GM12891 (cell line): ENCODE data around the gene TNFSF4.

Experiments used
- DNase-seq: peaks from one replicate; pipeline ENCODE4 v3.0.0; 2011; ENCODE audit warnings: low spot score; ENCODE audit not compliant: insufficient read length
- FAIRE-seq: peaks from 2 replicates; lab custom pipeline; 2011; peaks lifted over from hg19 to GRCh38; lab: Jason Lieb, UNC
- PAX5 ChIP-seq: IDR thresholded peaks from 2 replicates; pipeline ENCODE4 v1.6.1; 2011; ENCODE audit warnings: low read length, moderate library complexity, mild to moderate bottlenecking; ENCODE audit not compliant: insufficient read depth, severe bottlenecking
- POLR2A ChIP-seq: IDR thresholded peaks from 2 replicates; pipeline ENCODE4 v1.6.1; 2011; ENCODE audit warnings: low read depth, low read length, control low read depth
- POLR2AphosphoS5 ChIP-seq: IDR thresholded peaks from 2 replicates; pipeline ENCODE4 v1.6.1; 2011; ENCODE audit warnings: low read depth, low read length, control low read depth
- POU2F2 ChIP-seq: IDR thresholded peaks from 2 replicates; pipeline ENCODE4 v1.6.1; 2011; ENCODE audit warnings: low read depth, mild to moderate bottlenecking, control low read depth, low read length, moderate library complexity
- SPI1 ChIP-seq: IDR thresholded peaks from 2 replicates; pipeline ENCODE4 v1.6.1; 2011; ENCODE audit warnings: low read depth, low read length, control low read depth
- TAF1 ChIP-seq: IDR thresholded peaks from 2 replicates; pipeline ENCODE4 v1.6.1; 2011; ENCODE audit warnings: low read depth, low read length, control low read depth

TNFSF4 gene

DNA sequence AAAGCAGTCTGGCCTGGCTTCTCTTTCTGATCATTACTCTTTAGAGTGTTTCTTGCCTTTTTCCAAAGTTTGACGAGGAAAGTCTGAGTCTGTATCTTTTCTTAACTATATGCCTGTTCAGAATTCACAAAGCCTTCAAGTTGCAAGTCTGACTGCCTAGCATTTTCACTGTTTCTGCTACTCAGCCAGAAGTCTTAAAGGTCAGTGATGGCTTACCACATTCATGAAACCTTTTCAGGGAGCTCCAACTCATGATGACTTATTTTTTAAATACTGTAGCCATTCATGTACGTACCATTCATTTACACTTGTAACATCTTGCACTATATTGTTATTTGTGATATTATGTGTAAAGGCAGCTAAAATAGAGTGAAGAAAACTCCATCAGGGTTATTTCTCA lies 58.2 kb downstream of the TNFSF4 start:
- DNase-seq (no peak), FAIRE-seq (no peak)
- TF ChIP-seq POLR2AphosphoS5, result no peak
- no peak for TF ChIP-seq SPI1
- no peak for TF ChIP-seq TAF1
- TF ChIP-seq PAX5, result no peak
- TF ChIP-seq POLR2A, result no peak
- TF ChIP-seq POU2F2, result no peak

DNA sequence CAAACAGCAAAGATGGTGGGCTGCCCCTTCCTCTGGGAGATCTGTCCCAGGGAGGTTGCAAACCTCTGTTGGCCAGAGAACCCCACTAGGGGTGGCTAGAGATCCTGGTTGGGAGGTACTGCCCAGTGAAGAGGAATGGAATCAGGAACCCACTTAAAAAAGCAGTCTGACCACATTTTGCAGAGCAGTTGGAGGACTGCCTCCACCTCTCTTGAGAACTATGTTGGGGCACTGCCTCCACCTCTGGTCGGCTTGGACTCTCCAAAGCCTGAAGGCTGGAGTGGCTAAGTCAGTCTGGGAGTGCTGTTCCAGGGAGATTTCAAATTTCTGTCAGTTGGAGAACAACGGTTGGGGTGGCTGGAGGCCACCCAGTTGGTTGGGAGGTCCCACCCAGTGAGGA lies 58.6 kb downstream of the TNFSF4 start:
- FAIRE-seq (no peak), DNase-seq (no peak)
- TF ChIP-seq POLR2A (no peak), POLR2AphosphoS5 (no peak), TAF1 (no peak), POU2F2 (no peak), SPI1 (no peak), PAX5 (no peak)

DNA sequence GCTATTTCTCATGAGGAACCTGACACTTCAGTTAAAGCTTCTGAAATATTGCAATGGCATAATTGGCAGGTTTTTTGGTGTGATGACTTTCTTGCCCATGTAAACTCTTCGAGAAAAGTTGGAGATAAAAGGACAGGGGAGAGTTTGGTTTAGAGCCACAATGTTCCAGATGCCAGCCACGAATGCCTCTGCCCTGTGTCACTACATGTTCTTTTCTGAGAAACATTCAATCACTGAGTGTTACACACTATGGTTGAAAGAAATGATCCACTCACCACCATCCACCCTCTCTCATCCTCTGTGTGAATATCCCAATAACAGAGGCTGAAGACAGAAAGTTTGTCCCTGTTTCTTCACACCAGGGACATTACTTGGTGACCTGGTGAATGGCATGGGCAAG lies 66.4 kb downstream of the TNFSF4 start:
- TF ChIP-seq SPI1 (no peak), POLR2AphosphoS5 (no peak), POLR2A (no peak), TAF1 (no peak), POU2F2 (no peak), PAX5 (no peak)
- FAIRE-seq, result no peak
- no peak for DNase-seq

DNA sequence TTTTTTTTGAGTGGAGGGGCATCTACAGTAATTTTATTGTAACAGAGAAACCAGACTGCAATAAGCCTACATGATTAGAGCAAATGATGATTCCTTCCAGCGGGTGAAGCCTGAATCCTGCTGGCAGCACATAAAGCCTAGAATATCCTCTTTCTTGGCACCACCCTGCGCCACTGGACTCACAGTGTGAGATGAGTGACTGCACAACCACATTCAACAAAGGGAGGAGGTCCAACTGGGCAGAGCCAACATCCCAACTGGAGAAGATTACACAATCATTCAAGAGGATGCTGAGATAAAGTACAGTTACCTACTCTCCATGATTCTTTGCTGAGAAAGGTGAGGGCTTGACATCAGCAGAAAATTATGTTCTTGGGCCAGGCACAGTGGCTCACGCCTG lies 67.4 kb downstream of the TNFSF4 start:
- no peak for DNase-seq
- TF ChIP-seq SPI1 (no peak), PAX5 (no peak), TAF1 (no peak), POLR2AphosphoS5 (no peak), POLR2A (no peak), POU2F2 (no peak)
- no peak for FAIRE-seq

DNA sequence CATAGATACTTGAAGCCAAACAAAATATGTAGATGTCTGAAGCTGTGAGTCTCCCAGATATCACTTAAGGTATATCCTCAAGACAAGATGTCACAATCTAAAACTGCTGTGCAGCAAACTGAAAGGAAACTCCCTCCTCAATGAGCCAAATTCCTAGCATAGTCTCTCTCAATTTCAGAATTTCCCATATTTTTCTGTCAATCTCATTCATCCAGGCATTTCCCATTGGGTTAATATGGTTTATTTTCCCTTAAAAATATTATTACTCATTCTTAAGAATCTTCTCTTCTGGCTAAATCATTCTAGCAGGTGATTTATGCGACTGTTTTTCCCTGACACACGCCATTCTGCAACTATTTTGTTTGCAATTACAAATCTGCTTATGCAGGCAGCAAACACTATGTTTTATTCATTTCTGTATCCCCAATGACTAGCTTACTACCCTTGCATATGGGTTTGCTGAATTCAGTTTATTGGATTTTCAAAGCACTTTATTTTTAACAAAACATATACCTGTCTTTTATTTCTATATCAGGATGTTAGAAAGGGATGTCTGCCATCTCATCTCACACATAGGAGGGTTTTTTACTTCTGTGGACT lies 69.9 kb downstream of the TNFSF4 start:
- no peak for FAIRE-seq
- TF ChIP-seq POLR2A (no peak), POLR2AphosphoS5 (no peak), POU2F2 (no peak), SPI1 (no peak), TAF1 (no peak), PAX5 (no peak)

DNA sequence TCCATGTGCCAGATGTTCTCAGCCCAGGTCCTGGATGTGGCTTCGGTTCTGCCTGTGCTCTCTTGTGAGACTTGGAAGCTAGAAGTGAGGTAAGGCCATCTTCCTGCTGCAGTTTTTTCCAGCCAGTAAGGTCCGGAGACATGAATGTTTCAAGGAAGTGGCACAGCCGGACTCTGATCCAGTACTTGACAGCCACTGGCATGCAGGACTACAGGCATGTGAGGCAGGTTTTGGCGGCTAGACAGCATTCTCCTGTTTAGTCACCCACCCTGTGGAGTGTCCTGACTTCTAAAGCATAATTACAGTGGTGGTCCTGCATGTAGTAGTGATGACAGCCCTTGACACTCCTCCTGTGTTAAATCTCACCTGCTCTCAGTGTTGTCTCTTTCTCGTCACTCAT lies 72.3 kb downstream of the TNFSF4 start:
- FAIRE-seq, result no peak
- no peak for DNase-seq
- no peak for TF ChIP-seq POLR2AphosphoS5
- no peak for TF ChIP-seq TAF1
- TF ChIP-seq SPI1, result no peak
- TF ChIP-seq POLR2A, result no peak
- no peak for TF ChIP-seq PAX5
- TF ChIP-seq POU2F2, result no peak

More for the DNA sequence above, 69.9 kb downstream of the TNFSF4 start:
- no peak for DNase-seq

DNA sequence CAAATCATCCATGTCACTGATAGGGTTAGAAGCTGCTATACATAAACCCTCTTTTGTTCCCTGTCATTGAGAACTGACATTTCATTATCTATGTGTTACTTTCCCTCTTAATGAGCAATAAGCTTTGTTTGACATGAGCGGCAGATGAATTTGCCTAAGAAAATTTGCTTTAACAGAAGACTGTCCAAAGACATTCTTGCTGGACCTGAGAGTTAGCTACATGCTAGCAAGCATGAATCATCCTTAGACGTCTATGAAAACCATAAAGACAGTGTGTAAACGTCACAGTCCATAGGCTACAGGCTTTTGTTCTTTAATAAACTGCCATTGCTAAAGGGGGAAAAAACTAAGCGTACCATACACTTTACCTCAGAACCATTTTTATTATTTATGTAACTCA lies 73.1 kb downstream of the TNFSF4 start:
- DNase-seq, result no peak
- no peak for FAIRE-seq
- TF ChIP-seq SPI1 (no peak), POLR2AphosphoS5 (no peak), PAX5 (no peak), TAF1 (no peak), POLR2A (no peak), POU2F2 (no peak)
